Stimulated activated effector memory CD8-positive, alpha-beta T cell treated with anti-CD3 and anti-CD28 coated beads, Interleukin-12 subunit alpha, Interleukin-12 subunit beta, amount 100 ng/mL, for 72 hours (primary cell): ENCODE data around the gene FGF4.

Experiments used
- ATAC-seq: fragments of 150-1000 bp; cut with Tn5 transposase; 2 replicates; pipeline ENCODE4 v1.10.0; 2021
- DNase-seq, 2 donors: peaks; one replicate each; pipeline ENCODE4 v3.0.0; 2021 to 2022; ENCODE audit warnings: low spot score in 2 of 2
- H3K27ac Mint-ChIP-seq: one replicate; pipeline ENCODE4 v1.8.0; 2022; ENCODE audit warnings: mild to moderate bottlenecking, mixed read lengths
- H3K36me3 Mint-ChIP-seq: one replicate; pipeline ENCODE4 v1.8.0; 2022; ENCODE audit warnings: mild to moderate bottlenecking, mixed read lengths
- H3K4me1 Mint-ChIP-seq: one replicate; pipeline ENCODE4 v1.8.0; 2022; ENCODE audit warnings: mixed read lengths
- H3K4me3 Mint-ChIP-seq: one replicate; pipeline ENCODE4 v1.8.0; 2022; ENCODE audit warnings: mild to moderate bottlenecking, mixed read lengths
- H3K9me3 Mint-ChIP-seq: one replicate; pipeline ENCODE4 v1.8.0; 2022; ENCODE audit warnings: mixed read lengths

The FGF4 gene

DNA sequence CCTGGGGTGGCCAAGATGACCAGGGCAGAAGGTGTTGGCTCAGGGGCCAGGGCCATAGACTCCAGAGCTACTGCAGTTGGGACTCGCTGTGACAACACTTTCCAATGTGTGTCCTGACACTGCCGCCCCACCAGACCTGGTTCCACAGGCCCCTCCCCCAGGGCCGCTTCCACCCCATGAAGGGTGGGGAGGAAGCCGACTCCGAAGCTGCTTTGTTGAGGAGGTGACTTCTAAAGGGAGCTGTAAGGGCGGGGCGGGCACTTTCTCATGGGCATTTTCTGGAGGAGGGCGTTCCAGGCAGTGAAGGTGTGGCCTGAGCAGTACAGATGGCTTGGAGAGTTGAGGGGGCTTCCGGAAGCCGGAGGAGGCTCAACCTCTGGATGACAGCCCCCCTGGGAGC is 37.8 kb upstream of the FGF4 start:
- H3K9me3 Mint-ChIP-seq = no peaks in the 10 kb centered on the region
- no peaks in the 10 kb centered on the region for H3K36me3 Mint-ChIP-seq
- H3K27ac Mint-ChIP-seq = no peak overlapping the region
- ATAC-seq (no peak), DNase-seq (no peak)
- H3K4me3 Mint-ChIP-seq = no peak overlapping the region
- no peaks in the 10 kb centered on the region for H3K4me1 Mint-ChIP-seq

- ATAC-seq (no peak), DNase-seq (no peak)
- Mint-ChIP-seq H3K36me3 (no peaks in the 10 kb centered on the region), H3K4me3 (no peak overlapping the region), H3K27ac (no peak overlapping the region), H3K4me1 (no peaks in the 10 kb centered on the region), H3K9me3 (no peaks in the 10 kb centered on the region)
Observed at GRCh38 chr11:69812256-69812655, 37.1 kb upstream of the FGF4 start.

- no peak for ATAC-seq
- DNase-seq = no peak
- Mint-ChIP-seq H3K4me1 (no peaks in the 10 kb centered on the region), H3K4me3 (no peak overlapping the region), H3K9me3 (no peaks in the 10 kb centered on the region), H3K36me3 (no peaks in the 10 kb centered on the region), H3K27ac (no peak overlapping the region)
Observed at GRCh38 chr11:69811431-69811830, 36.3 kb upstream of the FGF4 start.

DNA sequence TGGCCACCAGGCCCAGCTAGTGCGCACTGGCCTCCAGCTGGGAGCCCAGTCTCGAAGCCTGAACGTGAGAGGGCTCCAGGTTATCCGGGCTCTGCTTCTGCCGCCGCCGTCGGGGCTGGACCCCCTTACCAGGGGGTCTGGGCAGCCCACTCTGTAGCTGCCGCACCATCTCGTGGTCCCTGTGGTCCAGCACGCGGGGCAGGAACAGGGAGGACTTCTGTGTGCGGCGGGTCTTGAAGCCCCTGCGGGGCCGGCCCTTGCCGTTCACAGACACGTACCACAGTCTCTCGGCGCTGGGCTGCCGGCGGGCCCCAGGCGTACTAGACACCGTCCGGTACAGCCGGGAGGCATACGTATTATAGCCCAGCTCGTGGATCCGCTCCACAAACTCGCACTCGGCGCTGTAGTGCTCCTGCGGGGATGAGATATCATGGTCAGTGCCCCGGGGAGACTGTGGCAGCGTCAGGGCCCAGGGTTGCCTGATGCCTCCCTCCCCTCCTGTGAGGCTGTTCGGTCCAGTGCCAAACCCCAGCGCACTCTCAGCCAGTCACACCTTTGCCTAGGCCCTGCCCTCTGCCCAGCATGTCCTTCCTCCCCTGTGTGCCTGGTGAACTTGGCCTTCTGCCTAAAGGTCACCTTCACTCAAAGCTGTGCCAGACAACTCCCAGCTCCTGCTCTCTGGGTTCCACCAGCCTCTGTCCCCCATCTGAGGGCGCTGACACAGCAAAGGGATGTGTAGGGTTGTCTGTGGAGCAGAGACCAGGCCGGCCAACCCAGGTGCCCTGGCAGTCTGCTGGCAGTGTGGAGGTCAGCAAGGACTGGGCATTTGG is 35.4 kb upstream of the FGF4 start:
- no peak for DNase-seq
- no peaks in the 10 kb centered on the region for H3K9me3 Mint-ChIP-seq
- no peak overlapping the region for H3K4me3 Mint-ChIP-seq
- H3K27ac Mint-ChIP-seq = no peak overlapping the region
- no peak for ATAC-seq
- H3K36me3 Mint-ChIP-seq = no peaks in the 10 kb centered on the region
- no peaks in the 10 kb centered on the region for H3K4me1 Mint-ChIP-seq

GRCh38 chr11:69808667-69809086 is 33.5 kb upstream of the FGF4 start:
- H3K36me3 Mint-ChIP-seq = no peaks in the 10 kb centered on the region
- H3K4me3 Mint-ChIP-seq = no peak overlapping the region
- no peak overlapping the region for H3K27ac Mint-ChIP-seq
- no peaks in the 10 kb centered on the region for H3K4me1 Mint-ChIP-seq
- ATAC-seq (no peak), DNase-seq (no peak)
- H3K9me3 Mint-ChIP-seq = no peaks in the 10 kb centered on the region

DNA sequence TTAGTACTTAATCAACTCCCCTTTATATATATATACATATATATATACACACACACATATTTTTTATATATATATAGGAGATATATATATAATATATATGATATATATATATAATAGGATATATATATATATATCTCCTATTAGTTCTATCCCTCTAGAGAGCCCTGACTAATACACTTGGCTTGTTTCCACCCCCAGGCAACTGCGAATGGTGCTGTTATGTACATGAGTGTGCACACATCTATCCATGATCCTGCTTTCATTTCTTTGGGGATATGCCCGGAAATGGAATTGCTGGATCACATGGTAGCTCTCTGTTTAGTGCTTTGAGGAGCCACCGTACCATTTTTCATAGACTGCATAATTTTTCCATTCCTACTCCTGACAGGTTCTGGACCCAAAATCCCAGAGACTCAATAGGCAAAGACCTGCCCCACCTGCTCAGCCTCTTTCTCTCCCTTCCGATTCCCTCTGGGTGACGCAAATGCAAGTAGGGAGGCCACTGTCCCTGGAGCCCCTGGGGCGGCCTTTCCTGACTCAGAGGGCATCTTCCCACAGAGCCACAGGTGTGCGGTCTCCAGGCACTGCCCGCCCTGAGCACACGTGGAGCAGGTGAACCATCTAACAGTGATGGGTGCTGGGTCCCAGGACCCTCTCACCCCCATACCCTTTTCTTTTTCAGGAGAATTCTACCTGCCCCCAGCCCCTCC is 32.1 kb upstream of the FGF4 start:
- no peaks in the 10 kb centered on the region for H3K9me3 Mint-ChIP-seq
- no peak overlapping the region for H3K27ac Mint-ChIP-seq
- DNase-seq (no peak), ATAC-seq (no peak)
- H3K4me1 Mint-ChIP-seq = no peaks in the 10 kb centered on the region
- no peak overlapping the region for H3K4me3 Mint-ChIP-seq
- H3K36me3 Mint-ChIP-seq = no peaks in the 10 kb centered on the region

DNA sequence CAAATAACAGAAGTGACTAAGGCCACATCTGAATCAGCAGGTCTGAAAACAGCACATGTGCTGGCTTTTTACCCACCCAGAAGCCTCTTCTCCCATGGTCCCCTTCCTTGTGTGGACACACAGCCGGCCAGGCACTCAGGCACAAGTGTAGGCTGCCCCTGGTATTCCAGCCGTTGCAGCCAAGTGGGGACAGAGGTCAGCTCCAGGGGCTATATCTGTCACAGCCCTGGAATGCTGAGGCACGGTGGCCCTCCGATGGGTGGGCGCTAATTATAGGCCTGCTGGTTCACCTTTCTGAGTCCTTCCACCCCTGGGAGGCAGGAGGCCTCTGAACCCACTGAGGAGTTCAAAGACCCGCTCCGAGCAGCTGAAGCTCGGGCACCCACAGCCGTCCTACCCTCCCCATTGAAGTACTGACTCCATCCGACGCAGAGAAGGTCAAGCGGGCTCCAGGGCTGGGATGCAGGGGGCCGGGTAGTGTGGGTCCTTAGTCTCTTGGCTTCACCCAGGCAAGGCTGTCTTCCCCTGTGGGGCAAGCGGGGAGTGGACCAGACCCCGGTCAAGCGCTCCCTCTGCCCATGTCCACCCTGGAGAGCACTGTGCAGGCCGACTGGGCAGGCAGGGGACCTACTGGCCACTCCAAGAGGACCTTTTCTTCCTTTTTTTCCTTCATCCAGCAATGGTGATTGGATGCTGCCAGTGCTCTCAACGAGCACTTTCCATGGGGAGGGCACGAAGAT is 29.8 kb upstream of the FGF4 start:
- ATAC-seq (no peak), DNase-seq (no peak)
- Mint-ChIP-seq H3K9me3 (no peaks in the 10 kb centered on the region), H3K4me1 (no peaks in the 10 kb centered on the region), H3K36me3 (no peaks in the 10 kb centered on the region), H3K27ac (no peak overlapping the region), H3K4me3 (no peak overlapping the region)

- no peak for ATAC-seq
- Mint-ChIP-seq H3K9me3 (no peaks in the 10 kb centered on the region), H3K4me1 (no peaks in the 10 kb centered on the region)
Observed at GRCh38 chr11:69803604-69804218, 28.6 kb upstream of the FGF4 start.

DNA sequence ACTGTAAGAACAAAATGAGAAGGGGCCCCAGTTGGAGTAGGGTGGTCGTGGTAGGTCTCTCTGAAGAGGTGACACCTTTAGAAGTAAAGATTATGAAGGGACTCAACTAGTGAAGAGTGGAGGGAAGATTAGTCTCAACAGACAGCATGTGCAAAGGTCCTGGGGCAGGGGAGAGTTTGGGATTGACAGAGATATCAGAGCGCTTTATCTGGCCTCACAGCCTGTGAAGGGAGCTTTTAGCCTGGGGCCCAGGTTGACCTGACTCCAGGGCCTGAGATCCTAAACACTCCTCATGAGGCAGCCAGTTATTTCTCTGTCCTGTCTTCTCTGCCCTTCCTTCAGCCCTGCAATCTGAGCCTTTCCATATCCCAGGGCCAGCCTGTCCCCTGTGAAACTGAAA is 27.9 kb upstream of the FGF4 start:
- DNase-seq (no peak), ATAC-seq (no peak)
- Mint-ChIP-seq H3K4me1 (no peaks in the 10 kb centered on the region), H3K9me3 (no peaks in the 10 kb centered on the region), H3K4me3 (no peak overlapping the region), H3K36me3 (no peaks in the 10 kb centered on the region), H3K27ac (no peak overlapping the region)

More at GRCh38 chr11:69803604-69804218, 28.6 kb upstream of the FGF4 start:
- Mint-ChIP-seq H3K27ac (no peak overlapping the region), H3K4me3 (no peak overlapping the region), H3K36me3 (no peaks in the 10 kb centered on the region)
- no peak for DNase-seq

- H3K4me3 Mint-ChIP-seq = no peak overlapping the region
- DNase-seq = no peak
- no peaks in the 10 kb centered on the region for H3K9me3 Mint-ChIP-seq
- H3K27ac Mint-ChIP-seq = no peak overlapping the region
- H3K4me1 Mint-ChIP-seq = no peaks in the 10 kb centered on the region
- no peak for ATAC-seq
- H3K36me3 Mint-ChIP-seq = no peaks in the 10 kb centered on the region
Observed at GRCh38 chr11:69802590-69802989, 27.4 kb upstream of the FGF4 start.

- peak; percentile 11 to 64 for DNase-seq
- ATAC-seq = no peak
- Mint-ChIP-seq H3K4me1 (no peaks in the 10 kb centered on the region), H3K4me3 (no peak overlapping the region), H3K9me3 (no peaks in the 10 kb centered on the region), H3K27ac (no peak overlapping the region), H3K36me3 (no peaks in the 10 kb centered on the region)
Observed at GRCh38 chr11:69801513-69802335, 26.6 kb upstream of the FGF4 start.

GRCh38 chr11:69800278-69800677 is 25.1 kb upstream of the FGF4 start:
- Mint-ChIP-seq H3K36me3 (no peaks in the 10 kb centered on the region), H3K4me1 (no peaks in the 10 kb centered on the region), H3K4me3 (no peak overlapping the region), H3K27ac (no peak overlapping the region), H3K9me3 (no peaks in the 10 kb centered on the region)
- DNase-seq (no peak), ATAC-seq (no peak)

- DNase-seq = no peak
- ATAC-seq = no peak
- Mint-ChIP-seq H3K27ac (no peak overlapping the region), H3K9me3 (no peaks in the 10 kb centered on the region), H3K4me1 (no peaks in the 10 kb centered on the region), H3K4me3 (no peak overlapping the region), H3K36me3 (no peaks in the 10 kb centered on the region)
Observed at GRCh38 chr11:69799582-69799981, 24.4 kb upstream of the FGF4 start.

GRCh38 chr11:69799097-69799496 is 24.0 kb upstream of the FGF4 start:
- DNase-seq = no peak
- H3K9me3 Mint-ChIP-seq = no peaks in the 10 kb centered on the region
- no peaks in the 10 kb centered on the region for H3K4me1 Mint-ChIP-seq
- H3K36me3 Mint-ChIP-seq = no peaks in the 10 kb centered on the region
- no peak overlapping the region for H3K27ac Mint-ChIP-seq
- H3K4me3 Mint-ChIP-seq = no peak overlapping the region
- no peak for ATAC-seq
